ENCODE measurements around the gene AMBP.

The AMBP gene

GRCh38 chr9:114108016-114108833 is 30.1 kb upstream of the AMBP start:
- DNase-seq, result peak; percentile 82
- Histone ChIP-seq H3K4me3 (ENCODE audit: low read depth, low read length) (no peak overlapping the region), H3K9me3 (no peaks in the 10 kb centered on the region), H3K4me1 (no peaks in the 10 kb centered on the region), H3K27me3 (peaks cover 36% of the 10 kb centered on the region), H3K36me3 (no peaks in the 10 kb centered on the region)
- peak; percentile 98 for TF ChIP-seq CTCF (IDR thresholded peaks at IDR 0.05; ENCODE audit: low read depth, low read length)

- Histone ChIP-seq H3K4me1 (no peaks in the 10 kb centered on the region), H3K27me3 (peaks cover 31% of the 10 kb centered on the region), H3K4me3 (ENCODE audit: low read depth, low read length) (no peak overlapping the region), H3K36me3 (no peaks in the 10 kb centered on the region), H3K9me3 (no peaks in the 10 kb centered on the region)
- no peak for TF ChIP-seq CTCF (IDR thresholded peaks at IDR 0.05; ENCODE audit: low read depth, low read length)
- DNase-seq, result no peak
Measured at GRCh38 chr9:114107286-114108001, 29.3 kb upstream of the AMBP start.

- Histone ChIP-seq H3K4me1 (no peaks in the 10 kb centered on the region), H3K36me3 (no peaks in the 10 kb centered on the region), H3K4me3 (ENCODE audit: low read depth, low read length) (no peak overlapping the region), H3K27me3 (peaks cover 27% of the 10 kb centered on the region), H3K9me3 (no peaks in the 10 kb centered on the region)
- TF ChIP-seq CTCF (IDR thresholded peaks at IDR 0.05; ENCODE audit: low read depth, low read length), result no peak
- no peak for DNase-seq
Measured at GRCh38 chr9:114105236-114105635, 27.1 kb upstream of the AMBP start.

- no peak for TF ChIP-seq CTCF (IDR thresholded peaks at IDR 0.05; ENCODE audit: low read depth, low read length)
- 0 out of 2 replicates have a peak, but pooled peaks cover 2% of the 10 kb centered on the region for H3K9me3 ChIP-seq
- no peak overlapping the region for H3K4me3 ChIP-seq (ENCODE audit: low read depth, low read length)
- no peak for DNase-seq
- peaks cover 40% of the 10 kb centered on the region for H3K27me3 ChIP-seq
- no peaks in the 10 kb centered on the region for H3K36me3 ChIP-seq
- no peaks in the 10 kb centered on the region for H3K4me1 ChIP-seq
Measured at GRCh38 chr9:114102484-114102883, 24.4 kb upstream of the AMBP start.

GRCh38 chr9:114100536-114100935 is 22.4 kb upstream of the AMBP start:
- Histone ChIP-seq H3K4me3 (ENCODE audit: low read depth, low read length) (no peak overlapping the region), H3K36me3 (no peaks in the 10 kb centered on the region), H3K9me3 (0 out of 2 replicates have a peak, but pooled peaks cover 2% of the 10 kb centered on the region), H3K27me3 (peaks cover 33% of the 10 kb centered on the region), H3K4me1 (no peaks in the 10 kb centered on the region)
- TF ChIP-seq CTCF (IDR thresholded peaks at IDR 0.05; ENCODE audit: low read depth, low read length), result no peak
- no peak for DNase-seq
